Brain microvascular endothelial cell (primary cell): Measurements from ENCODE around the gene OR10G4.
A peak's percentile ranks its signal among the peaks of the same experiment; 100 is the strongest.

Experiments
- DNase-seq: peaks from one replicate; pipeline ENCODE4 v3.0.0-alpha.2; 2020
- H3K27ac ChIP-seq: fragments of 250-450 bp; sonication (Bioruptor Pico); 2 replicates; pipeline ENCODE4 v1.5.1; 2020; ENCODE audit warnings: mild to moderate bottlenecking, moderate library complexity
- H3K27me3 ChIP-seq: fragments of 250-450 bp; sonication (Bioruptor Pico); replicated peaks from 2 replicates; pipeline ENCODE4 v1.5.1; 2020; ENCODE audit warnings: mild to moderate bottlenecking
- H3K36me3 ChIP-seq: fragments of 250-450 bp; sonication (Bioruptor Pico); replicated peaks from 2 replicates; pipeline ENCODE4 v1.5.1; 2020; ENCODE audit warnings: mild to moderate bottlenecking
- H3K4me3 ChIP-seq: 2 replicates; pipeline ENCODE4 v1.5.1; 2011; ENCODE audit warnings: low read depth, mild to moderate bottlenecking, control low read depth, low read length, moderate library complexity
- in situ Hi-C: cut with HindIII; loops from 2 replicates; pipeline ENCODE4 v1.10.0; 2017; ENCODE audit warnings: low sequenced_read_pairs, low pct_ligation_motif_present
- TF ChIP-seq, protein P1 (sequence below): IDR thresholded peaks from 2 replicates; pipeline ENCODE4 v1.5.1; 2011; ENCODE audit warnings: low read depth, mild to moderate bottlenecking, moderate library complexity, low read length, control low read depth, inconsistent platforms; ENCODE audit errors: missing control alignments

The OR10G4 gene, protein sequence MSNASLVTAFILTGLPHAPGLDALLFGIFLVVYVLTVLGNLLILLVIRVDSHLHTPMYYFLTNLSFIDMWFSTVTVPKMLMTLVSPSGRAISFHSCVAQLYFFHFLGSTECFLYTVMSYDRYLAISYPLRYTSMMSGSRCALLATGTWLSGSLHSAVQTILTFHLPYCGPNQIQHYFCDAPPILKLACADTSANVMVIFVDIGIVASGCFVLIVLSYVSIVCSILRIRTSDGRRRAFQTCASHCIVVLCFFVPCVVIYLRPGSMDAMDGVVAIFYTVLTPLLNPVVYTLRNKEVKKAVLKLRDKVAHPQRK

DNA sequence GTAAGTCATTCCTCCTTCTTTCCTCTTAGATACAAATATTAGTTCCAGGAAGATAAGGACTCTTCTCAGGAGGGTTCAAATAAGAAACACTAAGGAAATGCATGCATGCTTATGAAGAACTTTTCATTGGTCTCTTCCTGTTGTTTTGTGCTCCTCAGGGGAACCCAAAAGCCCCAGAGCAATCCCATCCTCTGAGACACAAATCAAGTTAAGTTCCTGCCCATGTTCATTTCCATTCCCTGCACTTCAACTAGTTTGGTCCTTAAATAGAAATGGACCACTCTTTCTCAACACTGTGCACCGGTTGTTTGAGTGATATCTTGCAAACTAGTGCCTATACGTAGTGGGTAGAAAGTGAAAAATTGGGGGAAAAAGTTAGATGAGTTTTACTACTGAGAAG lies at the start of gene OR10G4:
OR10G4 (plus strand) TSS at position 301 of the 400 bp plus-strand sequence. CDS start 2,578 bp downstream, outside the sequence.
- DNase-seq = no peak
- TF ChIP-seq, protein P1, sequence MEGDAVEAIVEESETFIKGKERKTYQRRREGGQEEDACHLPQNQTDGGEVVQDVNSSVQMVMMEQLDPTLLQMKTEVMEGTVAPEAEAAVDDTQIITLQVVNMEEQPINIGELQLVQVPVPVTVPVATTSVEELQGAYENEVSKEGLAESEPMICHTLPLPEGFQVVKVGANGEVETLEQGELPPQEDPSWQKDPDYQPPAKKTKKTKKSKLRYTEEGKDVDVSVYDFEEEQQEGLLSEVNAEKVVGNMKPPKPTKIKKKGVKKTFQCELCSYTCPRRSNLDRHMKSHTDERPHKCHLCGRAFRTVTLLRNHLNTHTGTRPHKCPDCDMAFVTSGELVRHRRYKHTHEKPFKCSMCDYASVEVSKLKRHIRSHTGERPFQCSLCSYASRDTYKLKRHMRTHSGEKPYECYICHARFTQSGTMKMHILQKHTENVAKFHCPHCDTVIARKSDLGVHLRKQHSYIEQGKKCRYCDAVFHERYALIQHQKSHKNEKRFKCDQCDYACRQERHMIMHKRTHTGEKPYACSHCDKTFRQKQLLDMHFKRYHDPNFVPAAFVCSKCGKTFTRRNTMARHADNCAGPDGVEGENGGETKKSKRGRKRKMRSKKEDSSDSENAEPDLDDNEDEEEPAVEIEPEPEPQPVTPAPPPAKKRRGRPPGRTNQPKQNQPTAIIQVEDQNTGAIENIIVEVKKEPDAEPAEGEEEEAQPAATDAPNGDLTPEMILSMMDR = no peak
- Histone ChIP-seq H3K4me3 (no peak within 1 kb of the TSS), H3K36me3 (no peaks in the 10 kb centered on the region), H3K27me3 (no peaks in the 10 kb centered on the region), H3K27ac (no peak within 1 kb of the TSS)
- in situ Hi-C loops = no loop called here

DNA sequence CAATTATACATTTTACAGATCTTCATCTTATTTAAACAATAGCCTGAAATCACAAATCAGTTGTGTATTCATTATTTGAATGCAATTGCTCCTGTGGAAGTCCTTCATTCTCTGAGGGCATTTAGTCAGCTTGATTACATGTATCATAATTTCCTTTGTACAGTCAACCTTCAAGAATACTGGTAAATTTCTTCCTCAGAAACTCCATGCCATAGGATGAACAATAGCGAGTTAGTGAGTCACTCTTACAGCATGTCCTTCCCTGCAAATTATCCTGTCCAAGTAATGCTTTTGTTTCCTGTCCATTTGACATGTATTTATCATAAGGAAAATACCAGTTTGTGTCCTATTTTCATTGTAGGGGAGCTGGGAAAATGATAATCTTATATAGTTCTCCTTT lies 39.0 kb upstream of the OR10G4 start:
- Histone ChIP-seq H3K27ac (no peak overlapping the region), H3K36me3 (no peaks in the 10 kb centered on the region), H3K4me3 (no peak overlapping the region), H3K27me3 (no peaks in the 10 kb centered on the region)
- DNase-seq = peak; percentile 17
- in situ Hi-C loops = no loop called here
- TF ChIP-seq, protein P1 = no peak

DNA sequence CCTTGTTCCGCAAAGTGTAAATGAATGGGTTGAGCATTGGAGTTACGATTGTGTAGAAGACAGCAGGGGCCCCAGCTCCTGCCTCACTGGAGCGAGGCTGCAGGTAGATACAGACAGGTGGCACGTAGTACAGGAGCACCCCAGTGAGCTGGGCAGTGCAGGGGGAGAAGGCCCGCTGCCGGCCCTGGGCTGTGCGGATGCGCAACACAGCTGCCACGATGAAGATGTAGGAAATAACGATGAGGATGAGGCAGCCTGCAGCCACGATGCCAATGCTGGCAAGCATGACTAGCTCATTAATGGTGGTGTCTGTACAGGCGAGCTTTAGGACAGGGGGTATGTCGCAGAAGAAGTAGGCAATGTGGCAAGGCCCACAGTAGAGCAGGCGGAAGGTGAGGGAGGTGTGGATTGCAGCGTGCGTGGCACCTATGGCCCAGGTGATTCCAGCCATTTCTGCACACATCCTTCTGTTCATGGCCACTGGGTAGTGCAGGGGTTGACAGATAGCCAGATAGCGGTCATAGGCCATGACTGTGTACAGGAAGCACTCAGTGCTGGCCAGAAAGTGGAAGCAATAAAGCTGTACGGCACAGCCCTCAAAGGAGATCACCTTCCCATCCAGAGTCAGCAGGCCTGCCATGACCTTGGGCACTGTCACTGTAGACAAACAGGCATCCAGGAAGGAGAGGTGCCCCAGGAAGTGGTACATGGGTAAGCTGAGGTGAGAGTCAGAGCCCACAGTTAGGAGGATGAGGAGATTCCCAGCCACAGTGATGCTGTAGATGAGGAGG lies 35.8 kb upstream of the OR10G4 start:
- TF ChIP-seq, protein P1 = no peak
- in situ Hi-C loops = no loop called here
- H3K27ac ChIP-seq = no peak overlapping the region

DNA sequence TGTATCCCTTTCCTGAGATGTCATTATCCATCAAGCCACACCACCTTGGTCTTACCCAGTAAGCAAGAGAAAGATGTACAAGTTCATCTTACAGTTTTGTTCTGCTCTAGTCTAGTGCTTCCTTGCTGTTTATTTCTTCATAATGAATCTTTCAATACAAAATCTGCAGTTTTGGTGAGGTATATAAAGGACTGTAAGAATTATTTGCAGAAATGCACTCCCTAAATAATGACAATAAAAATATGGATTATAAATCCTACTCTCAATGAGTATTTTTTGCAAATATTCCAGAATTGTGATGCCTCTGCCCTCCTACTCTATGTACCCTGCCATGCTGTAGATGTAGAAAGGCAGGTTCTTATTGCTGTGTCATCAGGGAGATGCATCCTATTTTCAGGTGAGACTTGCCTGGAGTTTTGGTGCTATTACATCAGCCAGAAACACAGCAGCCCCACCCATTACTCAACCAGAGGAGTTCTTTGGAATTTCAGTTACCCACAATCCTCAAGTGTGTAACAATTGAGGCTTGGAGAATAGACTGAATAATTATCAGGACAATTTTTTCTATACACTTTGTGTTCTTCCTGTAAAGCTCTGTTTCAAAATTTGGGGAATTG lies 35.0 kb upstream of the OR10G4 start, which contains the start of gene OR10S1:
OR10S1 (minus strand) TSS at position 51 of the 617 bp plus-strand sequence. CDS start 117 bp downstream, outside the sequence.
- Histone ChIP-seq H3K27me3 (no peaks in the 10 kb centered on the region), H3K4me3 (no peak within 1 kb of the TSS), H3K36me3 (no peaks in the 10 kb centered on the region), H3K27ac (no peak within 1 kb of the TSS)
- TF ChIP-seq, protein P1 = no peak
- in situ Hi-C loops = no loop called here
- no peak for DNase-seq

More for the DNA sequence above, 35.8 kb upstream of the OR10G4 start:
- Histone ChIP-seq H3K27me3 (no peaks in the 10 kb centered on the region), H3K4me3 (no peak overlapping the region), H3K36me3 (no peaks in the 10 kb centered on the region)
- no peak for DNase-seq

DNA sequence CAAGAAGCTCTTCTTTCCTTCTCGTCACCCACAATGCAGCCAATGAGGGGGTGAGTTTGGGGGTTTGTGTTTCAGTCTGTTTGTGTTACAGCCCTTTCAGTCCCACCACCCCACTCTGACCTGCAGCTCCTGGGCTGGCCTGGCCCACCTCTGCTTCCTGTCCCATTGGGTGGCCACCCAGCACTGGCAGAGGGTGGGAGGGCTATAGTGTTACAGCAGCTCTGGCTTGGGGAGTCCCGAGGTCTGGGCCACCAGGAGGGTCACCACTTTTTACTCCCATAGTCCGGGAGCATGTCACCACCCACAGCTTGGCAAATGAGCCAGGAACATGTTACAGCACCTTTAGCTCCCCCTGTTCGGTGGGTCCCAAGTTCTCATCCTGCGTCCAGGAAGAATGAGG lies 33.5 kb upstream of the OR10G4 start:
- TF ChIP-seq, protein P1 = no peak
- no peak overlapping the region for H3K4me3 ChIP-seq
- no peak for DNase-seq
- no peak overlapping the region for H3K27ac ChIP-seq
- in situ Hi-C loops = no loop called here
- H3K27me3 ChIP-seq = no peaks in the 10 kb centered on the region
- no peaks in the 10 kb centered on the region for H3K36me3 ChIP-seq
